T-helper 9 cell (primary cell): ENCODE results near the gene UBE2QL1.

ENCODE experiments used
- DNase-seq: peaks from one replicate; pipeline ENCODE4 v3.0.0-alpha.2; 2020

UBE2QL1 gene

GRCh38 chr5:6540111-6540827 lies 91.6 kb downstream of the UBE2QL1 start:
- DNase-seq, result no peak

GRCh38 chr5:6541256-6542013 lies 92.8 kb downstream of the UBE2QL1 start:
- DNase-seq, result no peak

- DNase-seq, result no peak
Measured at GRCh38 chr5:6542421-6543345, 94.0 kb downstream of the UBE2QL1 start.

- no peak for DNase-seq
Measured at GRCh38 chr5:6543346-6543730, 94.7 kb downstream of the UBE2QL1 start.

GRCh38 chr5:6543830-6544560 lies 95.3 kb downstream of the UBE2QL1 start:
- no peak for DNase-seq
